Keratinocyte (primary cell): ENCODE measurements around the gene ZC3H12C. TPM values are rescaled to one million over a fixed set of nuclear protein-coding genes. Genes with fewer than 3 reads are reported as not detected.

ENCODE experiments used
- DNase-seq: peaks from one replicate; pipeline ENCODE4 v3.0.0-alpha.2; 2011; ENCODE audit warnings: low read depth, missing footprints, low spot score
- FAIRE-seq: peaks from 2 replicates; lab custom pipeline; 2011; peaks lifted over from hg19 to GRCh38; lab: Jason Lieb, UNC
- H2AFZ ChIP-seq: 2 replicates; pipeline ENCODE4 v1.6.0; 2012; ENCODE audit warnings: low read length, control low read depth, inconsistent platforms; ENCODE audit not compliant: control insufficient read depth
- H3K27ac ChIP-seq: 2 replicates; pipeline ENCODE4 v1.5.1; 2011; ENCODE audit warnings: low read length; ENCODE audit not compliant: control insufficient read depth, insufficient read depth
- H3K27me3 ChIP-seq: 3 replicates; pipeline ENCODE4 v1.6.0; 2011; ENCODE audit warnings: low read length; ENCODE audit not compliant: control insufficient read depth, insufficient read depth; ENCODE audit errors: extremely low read depth
- H3K36me3 ChIP-seq, 2 experiments: 2 replicates in 1 of 2; 3 replicates in 1 of 2; pipeline ENCODE4 v1.5.1; 2011; ENCODE audit warnings: low read length in 2 of 2, mild to moderate bottlenecking in 1 of 2; ENCODE audit not compliant: control insufficient read depth in 2 of 2, insufficient read depth in 2 of 2; ENCODE audit errors: extremely low read depth in 1 of 2
- H3K4me1 ChIP-seq: 3 replicates; pipeline ENCODE4 v1.5.1; 2011; ENCODE audit warnings: low read length; ENCODE audit not compliant: control insufficient read depth, insufficient read depth; ENCODE audit errors: extremely low read depth
- H3K4me2 ChIP-seq: 3 replicates; pipeline ENCODE4 v1.6.0; 2011; ENCODE audit warnings: low read depth, low read length; ENCODE audit not compliant: control insufficient read depth, insufficient read depth; ENCODE audit errors: extremely low read depth
- H3K4me3 ChIP-seq, 3 experiments: fragments of 200-600 bp in 1 of 3; sonication (generic) in 1 of 3; 2 replicates in 2 of 3; 3 replicates in 1 of 3; pipeline ENCODE4 v1.5.1; 2011 to 2016; ENCODE audit warnings: low read length in 3 of 3, mild to moderate bottlenecking in 3 of 3, control low read depth in 2 of 3, inconsistent platforms in 1 of 3, low read depth in 1 of 3, mixed read lengths in 1 of 3, mixed run types in 1 of 3, moderate library complexity in 1 of 3; ENCODE audit not compliant: control insufficient read depth in 2 of 3, insufficient read depth in 2 of 3; ENCODE audit errors: extremely low read depth in 1 of 3
- H3K79me2 ChIP-seq: 2 replicates; pipeline ENCODE4 v1.6.0; 2012; ENCODE audit warnings: low read length; ENCODE audit not compliant: control insufficient read depth, insufficient read depth
- H3K9ac ChIP-seq: 3 replicates; pipeline ENCODE4 v1.6.0; 2011; ENCODE audit warnings: low read length; ENCODE audit not compliant: control insufficient read depth, insufficient read depth; ENCODE audit errors: extremely low read depth
- H3K9me1 ChIP-seq: 3 replicates; pipeline ENCODE4 v1.6.0; 2011; ENCODE audit warnings: low read length; ENCODE audit not compliant: control insufficient read depth, insufficient read depth; ENCODE audit errors: extremely low read depth
- H3K9me3 ChIP-seq: 2 replicates; pipeline ENCODE4 v1.5.1; 2012; ENCODE audit warnings: low read depth, low read length; ENCODE audit not compliant: control insufficient read depth
- H4K20me1 ChIP-seq: 3 replicates; pipeline ENCODE4 v1.6.0; 2011; ENCODE audit warnings: low read length; ENCODE audit not compliant: control insufficient read depth, insufficient read depth; ENCODE audit errors: extremely low read depth
- CTCF ChIP-seq, 3 experiments: IDR thresholded peaks in 1 of 3; conservative IDR thresholded peaks in 1 of 3; optimal IDR thresholded peaks in 1 of 3; 2 replicates in 2 of 3; 3 replicates in 1 of 3; pipeline versions ENCODE3 to v1.5.1; 2011; ENCODE audit warnings: low read length in 3 of 3, mild to moderate bottlenecking in 3 of 3, moderate library complexity in 2 of 3, control low read depth in 1 of 3, inconsistent platforms in 1 of 3; ENCODE audit not compliant: insufficient read depth in 2 of 3; ENCODE audit errors: extremely low read depth in 1 of 3
- EZH2 ChIP-seq: IDR thresholded peaks from one replicate; pipeline ENCODE4 v1.6.1; 2012; ENCODE audit warnings: inconsistent platforms, mild to moderate bottlenecking, low read length, moderate library complexity
- dilution Hi-C: fragments of 300-500 bp; cut with MboI; formaldehyde crosslinking; loops from one replicate; pipeline ENCODE4 v1.7.0; 2020; ENCODE audit warnings: low sequenced_read_pairs; ENCODE audit not compliant: extremely low pct_ligation_motif_present
- polyA plus RNA-seq, 5 experiments: library from polyadenylated mRNA; depleted of rRNA in 3 of 5; stranded (reverse) in 3 of 5; stranded (forward) in 1 of 5; unstranded in 1 of 5; fragments of >200 nt; gene quantifications; 1 replicate in 1 of 5; 2 replicates in 3 of 5; 3 replicates in 1 of 5; pipeline versions ENCODE4 v1.2.1 to v1.2.3, GENCODE V29; 2011 to 2012; ENCODE audit warnings: missing spikeins in 2 of 5, low read depth in 1 of 5, low replicate concordance in 1 of 5

ZC3H12C gene
- polyA plus RNA-seq, 1 donor (not counting 4 experiments of a cell fraction or from before 2014, with no cell fraction given) = 13.9 TPM

GRCh38 chr11:110125632-110126031 lies 32.4 kb downstream of the ZC3H12C start:
- TF ChIP-seq CTCF (optimal IDR thresholded peaks at IDR 0.05 in 1 of 3, IDR thresholded peaks at IDR 0.05 in 1 of 3, conservative IDR thresholded peaks at IDR 0.05 in 1 of 3; ENCODE audit: extremely low read depth in 1 of 3, insufficient read depth in 2 of 3, low read length in 3 of 3) (no peak), EZH2 (no peak)
- Histone ChIP-seq H4K20me1 (no peaks in the 10 kb centered on the region), H3K79me2 (peaks cover 33% of the 10 kb centered on the region), H3K9me3 (no peaks in the 10 kb centered on the region), H3K4me3 (no peak overlapping the region), H3K9ac (no peak overlapping the region), H3K4me2 (no peak overlapping the region), H3K4me1 (peaks cover 28% of the 10 kb centered on the region), H2AFZ (no peak overlapping the region), H3K36me3 (peaks cover 0 to 2% of the 10 kb centered on the region in 2 experiments), H3K27ac (no peak overlapping the region), H3K9me1 (no peaks in the 10 kb centered on the region), H3K27me3 (no peaks in the 10 kb centered on the region)
- dilution Hi-C loops = no loop called here
- DNase-seq = no peak
- FAIRE-seq = peak; percentile 59

GRCh38 chr11:110126936-110127335 lies 33.7 kb downstream of the ZC3H12C start:
- TF ChIP-seq EZH2 = no peak
- TF ChIP-seq CTCF (optimal IDR thresholded peaks at IDR 0.05 in 1 of 3, IDR thresholded peaks at IDR 0.05 in 1 of 3, conservative IDR thresholded peaks at IDR 0.05 in 1 of 3; ENCODE audit: extremely low read depth in 1 of 3, insufficient read depth in 2 of 3, low read length in 3 of 3) = no peak
- Histone ChIP-seq H3K36me3 (peaks cover 0 to 2% of the 10 kb centered on the region in 2 experiments), H4K20me1 (no peaks in the 10 kb centered on the region), H2AFZ (no peak overlapping the region), H3K4me3 (no peak overlapping the region), H3K9me3 (no peaks in the 10 kb centered on the region), H3K27ac (no peak overlapping the region), H3K9ac (no peak overlapping the region), H3K79me2 (peaks cover 32% of the 10 kb centered on the region), H3K4me2 (no peak overlapping the region), H3K4me1 (peaks cover 33% of the 10 kb centered on the region), H3K9me1 (no peaks in the 10 kb centered on the region), H3K27me3 (no peaks in the 10 kb centered on the region)
- no peak for DNase-seq
- dilution Hi-C loops = no loop called here
- no peak for FAIRE-seq
